UCSD-AML1 (cell line): Measurements from ENCODE around the gene TRIM69.

Source experiments
- DNase-seq: peaks from one replicate; lab custom pipeline; 2025; ENCODE audit not compliant: unreplicated experiment; lab: John Stamatoyannopoulos, UW

TRIM69 gene

GRCh38 chr15:44801797-44802196 is 65.5 kb downstream of the TRIM69 start:
- DNase-seq = no peak

- DNase-seq = no peak
These were observed 66.0 kb downstream of the TRIM69 start for GRCh38 chr15:44802336-44802735.

GRCh38 chr15:44804298-44805046 is 68.1 kb downstream of the TRIM69 start:
- no peak for DNase-seq

GRCh38 chr15:44808557-44808956 is 72.2 kb downstream of the TRIM69 start:
- no peak for DNase-seq

GRCh38 chr15:44810237-44810636 is 73.9 kb downstream of the TRIM69 start:
- DNase-seq = no peak

- DNase-seq = no peak
These were observed 75.0 kb downstream of the TRIM69 start for GRCh38 chr15:44811337-44811736.

- no peak for DNase-seq
These were observed 75.7 kb downstream of the TRIM69 start for GRCh38 chr15:44812029-44812517.

- no peak for DNase-seq
These were observed 76.9 kb downstream of the TRIM69 start for GRCh38 chr15:44813231-44813630.
